GM23248 (cell line): Measurements from ENCODE around the gene ZFAND5.

Experiments
- EZH2 ChIP-seq: fragments of 200-600 bp; sonication (generic); IDR thresholded peaks from 2 replicates; pipeline ENCODE4 v1.6.1; 2018; ENCODE audit warnings: antibody characterized with exemption, mild to moderate bottlenecking; ENCODE audit not compliant: insufficient read depth, poor library complexity, severe bottlenecking
- EZH2phosphoT487 ChIP-seq: fragments of 200-600 bp; sonication (generic); IDR thresholded peaks from 2 replicates; pipeline ENCODE4 v1.6.1; 2018; ENCODE audit warnings: antibody characterized with exemption, moderate library complexity, mild to moderate bottlenecking, low read depth; ENCODE audit not compliant: insufficient read depth

DNA sequence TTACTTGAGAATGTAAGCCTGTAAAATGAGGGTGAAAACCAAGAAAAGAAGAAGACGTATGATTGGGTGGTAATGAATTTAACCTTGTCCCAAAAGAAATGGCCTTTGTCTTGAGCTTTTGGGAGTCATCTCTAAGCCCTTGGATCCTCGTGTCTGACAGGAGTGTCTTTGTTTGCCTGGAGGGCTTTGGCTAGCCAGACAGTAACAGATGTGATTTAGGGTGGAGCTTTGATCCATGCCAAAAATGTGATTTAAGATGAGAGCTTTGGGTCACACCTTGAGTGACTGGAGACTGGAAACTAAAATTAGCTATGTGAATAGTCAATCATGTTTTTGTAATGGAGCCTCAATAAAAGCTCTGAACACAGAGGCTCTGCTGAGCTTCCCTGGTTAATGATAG, 25.9 kb upstream of the ZFAND5 start:
- TF ChIP-seq EZH2phosphoT487 (no peak), EZH2 (no peak)
